Measurements from ENCODE around the gene CCNDBP1. TPM values are rescaled to one million over a fixed set of nuclear protein-coding genes. Genes with fewer than 3 reads are reported as not detected.

CCNDBP1 gene
- total RNA-seq, 1 donor from 2014 or later, result 62.0 TPM

DNA sequence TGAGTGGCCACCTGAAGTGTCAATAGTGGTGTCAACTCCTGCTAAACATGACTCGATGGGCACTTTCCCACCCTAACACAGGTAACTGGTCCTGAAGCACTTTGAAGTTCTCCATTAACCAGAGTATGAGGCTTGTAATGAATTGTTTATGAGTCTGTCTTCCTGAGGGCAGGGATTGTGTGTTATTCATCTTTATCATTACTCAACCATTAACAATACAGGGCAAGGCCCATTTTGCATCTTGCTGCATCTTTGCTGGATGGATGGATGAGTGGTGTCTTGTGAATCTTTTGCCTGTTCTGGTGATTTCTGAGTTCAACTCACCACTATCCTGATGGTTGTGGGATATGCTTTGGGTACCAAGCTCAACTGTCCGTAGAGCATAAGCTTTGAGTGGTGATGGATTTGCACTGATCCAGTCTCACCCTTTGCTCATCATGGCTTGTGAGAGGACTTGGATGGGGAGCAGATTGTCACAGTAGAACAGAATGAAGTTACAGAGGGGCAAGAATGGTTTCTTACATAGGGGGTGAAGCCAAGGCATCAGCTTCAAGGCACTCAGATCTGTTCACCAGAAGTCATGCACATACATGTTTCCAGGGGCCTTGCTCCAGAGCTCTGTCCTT lies 57.9 kb downstream of the CCNDBP1 start:
- DNase-seq (ENCODE audit: low spot score), result no peak

DNA sequence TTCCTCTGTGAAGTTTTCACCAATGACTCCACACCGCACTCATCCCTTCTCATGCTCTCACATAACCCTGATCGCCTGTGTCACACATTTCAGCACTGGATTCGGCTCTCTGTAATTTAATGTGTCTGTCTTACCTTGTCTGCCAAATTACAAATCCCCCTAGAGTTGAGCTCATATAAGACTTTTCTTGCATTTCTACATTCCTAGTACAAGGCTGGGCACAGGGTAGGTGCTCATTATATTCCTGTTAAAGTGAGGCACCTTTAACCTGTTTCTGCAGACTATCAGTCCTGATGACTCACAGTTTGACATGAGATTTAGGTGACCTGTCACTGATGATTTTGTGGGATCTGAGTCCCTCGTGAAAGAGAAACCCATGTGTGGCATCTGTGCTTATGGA lies 58.9 kb downstream of the CCNDBP1 start:
- DNase-seq (ENCODE audit: low spot score), result no peak

DNA sequence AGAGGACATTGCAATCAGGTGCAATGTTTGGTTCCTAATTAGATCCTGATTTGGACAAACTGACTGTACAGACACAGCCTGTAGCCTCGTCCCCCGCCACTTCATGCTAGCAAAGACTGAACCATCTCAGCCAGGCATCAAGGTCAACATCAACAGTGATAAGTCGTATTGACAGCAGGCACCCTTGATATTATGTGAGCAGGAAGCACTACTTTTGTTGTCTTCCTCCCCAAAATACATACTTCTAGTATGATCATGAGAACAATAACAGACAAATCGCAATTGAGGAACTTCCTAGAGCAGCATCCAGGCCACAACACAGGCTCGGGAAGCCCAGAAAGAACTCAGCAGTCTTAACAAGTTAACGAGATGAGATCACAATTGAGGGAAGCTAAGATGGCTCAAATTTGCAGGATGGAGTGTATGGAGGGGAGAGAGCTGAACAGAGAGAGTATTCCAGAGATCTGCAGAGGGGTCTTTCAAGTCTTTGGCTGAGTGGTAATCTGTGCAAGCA lies 61.1 kb downstream of the CCNDBP1 start:
- DNase-seq (ENCODE audit: low spot score), result no peak

Other genes with a start within 250 kb of the CCNDBP1 start
- gene UBR1, start 79.4 kb upstream of the CCNDBP1 start, total RNA-seq, result 31.1 TPM
- 28.6 TPM for gene TMEM62, start 51.8 kb upstream of the CCNDBP1 start, total RNA-seq
- gene EPB42, start 35.6 kb downstream of the CCNDBP1 start, total RNA-seq, result 1.4 TPM
- gene TGM5, start 81.5 kb downstream of the CCNDBP1 start, total RNA-seq, result 0.26 TPM
- not detected for gene TGM7, start 116.9 kb downstream of the CCNDBP1 start, total RNA-seq
- gene LCMT2, start 145.2 kb downstream of the CCNDBP1 start, total RNA-seq, result 7.5 TPM
- 26.0 TPM for gene ZSCAN29, start 185.6 kb downstream of the CCNDBP1 start, total RNA-seq
- 22.0 TPM for gene TUBGCP4, start 185.7 kb downstream of the CCNDBP1 start, total RNA-seq

Data from mucosa of gallbladder (tissue), 1 donor.